Measurements from ENCODE around the gene SKI. TPM values are rescaled to one million over a fixed set of nuclear protein-coding genes. Genes with fewer than 3 reads are reported as not detected.
A peak's percentile ranks its signal among the peaks of the same experiment; 100 is the strongest.

Gene SKI
- total and polyA plus RNA-seq, 2 experiments from 2014 or later, result 9.3 to 66.8 TPM

DNA sequence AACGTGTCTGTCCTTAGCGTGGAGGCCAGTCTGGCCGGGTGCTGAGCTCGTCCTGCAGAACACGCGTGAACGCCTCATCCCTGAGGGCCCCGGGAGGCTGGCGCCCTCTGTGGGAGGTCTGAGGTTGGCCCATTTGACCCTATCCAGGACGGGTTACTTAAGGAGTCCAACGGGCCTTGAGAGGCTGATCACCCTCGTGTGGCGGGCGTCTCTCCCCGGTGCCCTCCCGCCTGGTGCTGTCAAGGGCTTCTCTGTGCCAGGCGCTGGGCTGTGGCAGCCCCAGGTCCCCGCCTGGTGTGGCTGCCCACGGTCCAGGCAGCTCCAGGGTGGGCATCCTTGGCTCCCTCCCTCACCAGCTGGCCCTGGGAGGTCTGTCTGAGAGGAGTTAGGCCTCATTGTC lies 9.7 kb downstream of the SKI start:
- Histone ChIP-seq H3K4me2 (no peak overlapping the region), H4K20me1 (replicated peaks; ENCODE audit: insufficient read depth) (peaks cover 94% of the 10 kb centered on the region), H3K9me2 (ENCODE audit: insufficient read depth) (no peaks in the 10 kb centered on the region), H3K79me2 (replicated peaks; ENCODE audit: insufficient read depth) (peaks cover 100% of the 10 kb centered on the region), H3K27me3 (ENCODE audit: insufficient read depth) (no peaks in the 10 kb centered on the region), H3K36me3 (ENCODE audit: insufficient read depth) (no peaks in the 10 kb centered on the region; the same call in 1 of the 2 replicates), H3K4me1 (ENCODE audit: insufficient read depth) (peaks cover 15% of the 10 kb centered on the region; the same call in 1 of the 2 replicates), H3K27ac (ENCODE audit: low read depth) (0 out of 2 replicates have a peak overlapping the region, but pooled peaks have one; percentile 26), H3F3A (replicated peaks; ENCODE audit: low read depth) (peaks cover 3% of the 10 kb centered on the region; the same call in 1 of the 2 replicates), H2AFZ (no peak overlapping the region), H3K4me3 (no peak overlapping the region)
- Mint-ChIP-seq H3K27ac (peak overlapping the region; percentile 15; the same call in 1 of the 2 replicates), H3K4me1 (peaks cover 58% of the 10 kb centered on the region), H3K27me3 (ENCODE audit: insufficient read depth, low read depth, poor library complexity) (peaks cover 11% of the 10 kb centered on the region), H3K9me3 (no peaks in the 10 kb centered on the region; the same call in 2 of the 3 replicates), H3K4me3 (no peak overlapping the region), H3K36me3 (ENCODE audit: low read depth) (peaks cover 16% of the 10 kb centered on the region)
- no peak for TF ChIP-seq NANOG (IDR thresholded peaks at IDR 0.05; ENCODE audit: borderline replicate concordance)
- TF ChIP-seq, protein P1, sequence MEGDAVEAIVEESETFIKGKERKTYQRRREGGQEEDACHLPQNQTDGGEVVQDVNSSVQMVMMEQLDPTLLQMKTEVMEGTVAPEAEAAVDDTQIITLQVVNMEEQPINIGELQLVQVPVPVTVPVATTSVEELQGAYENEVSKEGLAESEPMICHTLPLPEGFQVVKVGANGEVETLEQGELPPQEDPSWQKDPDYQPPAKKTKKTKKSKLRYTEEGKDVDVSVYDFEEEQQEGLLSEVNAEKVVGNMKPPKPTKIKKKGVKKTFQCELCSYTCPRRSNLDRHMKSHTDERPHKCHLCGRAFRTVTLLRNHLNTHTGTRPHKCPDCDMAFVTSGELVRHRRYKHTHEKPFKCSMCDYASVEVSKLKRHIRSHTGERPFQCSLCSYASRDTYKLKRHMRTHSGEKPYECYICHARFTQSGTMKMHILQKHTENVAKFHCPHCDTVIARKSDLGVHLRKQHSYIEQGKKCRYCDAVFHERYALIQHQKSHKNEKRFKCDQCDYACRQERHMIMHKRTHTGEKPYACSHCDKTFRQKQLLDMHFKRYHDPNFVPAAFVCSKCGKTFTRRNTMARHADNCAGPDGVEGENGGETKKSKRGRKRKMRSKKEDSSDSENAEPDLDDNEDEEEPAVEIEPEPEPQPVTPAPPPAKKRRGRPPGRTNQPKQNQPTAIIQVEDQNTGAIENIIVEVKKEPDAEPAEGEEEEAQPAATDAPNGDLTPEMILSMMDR (conservative IDR thresholded peaks at IDR 0.05; ENCODE audit: low read depth in 2 of 2), result peak; percentile 35 to 59; a peak in 3 of 4 replicates
- peak; percentile 37 for ATAC-seq
- peak; percentile 65 for DNase-seq (ENCODE audit: low spot score)

- H3K9me2 ChIP-seq (ENCODE audit: insufficient read depth), result no peaks in the 10 kb centered on the region
- Mint-ChIP-seq H3K36me3 (ENCODE audit: low read depth) (peaks cover 16% of the 10 kb centered on the region), H3K4me1 (peaks cover 56% of the 10 kb centered on the region), H3K4me3 (no peak overlapping the region), H3K9me3 (no peaks in the 10 kb centered on the region; the same call in 2 of the 3 replicates), H3K27ac (no peak overlapping the region), H3K27me3 (ENCODE audit: insufficient read depth, low read depth, poor library complexity) (peaks cover 11% of the 10 kb centered on the region)
- peaks cover 6% of the 10 kb centered on the region for H3F3A ChIP-seq (replicated peaks; ENCODE audit: low read depth)
- H3K27me3 ChIP-seq (ENCODE audit: insufficient read depth), result no peaks in the 10 kb centered on the region
- peaks cover 13% of the 10 kb centered on the region; the same call in 1 of the 2 replicates for H3K4me1 ChIP-seq (ENCODE audit: insufficient read depth)
- peaks cover 93% of the 10 kb centered on the region for H4K20me1 ChIP-seq (replicated peaks; ENCODE audit: insufficient read depth)
- no peak overlapping the region for H3K4me3 ChIP-seq
- no peak overlapping the region for H3K4me2 ChIP-seq
- no peaks in the 10 kb centered on the region; the same call in 1 of the 2 replicates for H3K36me3 ChIP-seq (ENCODE audit: insufficient read depth)
- H3K79me2 ChIP-seq (replicated peaks; ENCODE audit: insufficient read depth), result peaks cover 100% of the 10 kb centered on the region
- no peak overlapping the region for H2AFZ ChIP-seq
- DNase-seq (ENCODE audit: low spot score) (no peak), ATAC-seq (no peak)
- no peak overlapping the region for H3K27ac ChIP-seq (ENCODE audit: low read depth)
- TF ChIP-seq, protein P2, sequence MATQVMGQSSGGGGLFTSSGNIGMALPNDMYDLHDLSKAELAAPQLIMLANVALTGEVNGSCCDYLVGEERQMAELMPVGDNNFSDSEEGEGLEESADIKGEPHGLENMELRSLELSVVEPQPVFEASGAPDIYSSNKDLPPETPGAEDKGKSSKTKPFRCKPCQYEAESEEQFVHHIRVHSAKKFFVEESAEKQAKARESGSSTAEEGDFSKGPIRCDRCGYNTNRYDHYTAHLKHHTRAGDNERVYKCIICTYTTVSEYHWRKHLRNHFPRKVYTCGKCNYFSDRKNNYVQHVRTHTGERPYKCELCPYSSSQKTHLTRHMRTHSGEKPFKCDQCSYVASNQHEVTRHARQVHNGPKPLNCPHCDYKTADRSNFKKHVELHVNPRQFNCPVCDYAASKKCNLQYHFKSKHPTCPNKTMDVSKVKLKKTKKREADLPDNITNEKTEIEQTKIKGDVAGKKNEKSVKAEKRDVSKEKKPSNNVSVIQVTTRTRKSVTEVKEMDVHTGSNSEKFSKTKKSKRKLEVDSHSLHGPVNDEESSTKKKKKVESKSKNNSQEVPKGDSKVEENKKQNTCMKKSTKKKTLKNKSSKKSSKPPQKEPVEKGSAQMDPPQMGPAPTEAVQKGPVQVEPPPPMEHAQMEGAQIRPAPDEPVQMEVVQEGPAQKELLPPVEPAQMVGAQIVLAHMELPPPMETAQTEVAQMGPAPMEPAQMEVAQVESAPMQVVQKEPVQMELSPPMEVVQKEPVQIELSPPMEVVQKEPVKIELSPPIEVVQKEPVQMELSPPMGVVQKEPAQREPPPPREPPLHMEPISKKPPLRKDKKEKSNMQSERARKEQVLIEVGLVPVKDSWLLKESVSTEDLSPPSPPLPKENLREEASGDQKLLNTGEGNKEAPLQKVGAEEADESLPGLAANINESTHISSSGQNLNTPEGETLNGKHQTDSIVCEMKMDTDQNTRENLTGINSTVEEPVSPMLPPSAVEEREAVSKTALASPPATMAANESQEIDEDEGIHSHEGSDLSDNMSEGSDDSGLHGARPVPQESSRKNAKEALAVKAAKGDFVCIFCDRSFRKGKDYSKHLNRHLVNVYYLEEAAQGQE (IDR thresholded peaks at IDR 0.05; ENCODE audit: unreplicated experiment), result no peak
- no peak for TF ChIP-seq NANOG (IDR thresholded peaks at IDR 0.05; ENCODE audit: borderline replicate concordance)
- no peak for TF ChIP-seq EZH2phosphoT487 (IDR thresholded peaks at IDR 0.05; ENCODE audit: unreplicated experiment)
- TF ChIP-seq EZH2 (IDR thresholded peaks at IDR 0.05; ENCODE audit: low read depth, unreplicated experiment), result no peak
- TF ChIP-seq POLR2AphosphoS5 (IDR thresholded peaks at IDR 0.05; ENCODE audit: low read depth), result no peak
- TF ChIP-seq STAT1 (IDR thresholded peaks at IDR 0.05; ENCODE audit: unreplicated experiment), result no peak
- TF ChIP-seq, protein P1 (conservative IDR thresholded peaks at IDR 0.05; ENCODE audit: low read depth in 2 of 2), result no peak
Measured at GRCh38 chr1:2238361-2239012, 10.4 kb downstream of the SKI start.

Data from GM23338 (cell line).